Skeletal muscle satellite cell (primary cell): ENCODE results near the gene ATG2B.

ENCODE experiments used
- H3K27me3 ChIP-seq: 2 replicates; pipeline ENCODE4 v1.7.0; 2013; ENCODE audit warnings: low read length; ENCODE audit not compliant: control insufficient read depth, insufficient read depth
- H3K36me3 ChIP-seq: 2 replicates; pipeline ENCODE4 v1.7.0; 2013; ENCODE audit warnings: mild to moderate bottlenecking, control low read depth, low read length; ENCODE audit not compliant: insufficient read depth
- H3K4me1 ChIP-seq: 2 replicates; pipeline ENCODE4 v1.7.0; 2013; ENCODE audit warnings: low read length; ENCODE audit not compliant: control insufficient read depth, insufficient read depth
- H3K4me2 ChIP-seq: 2 replicates; pipeline ENCODE4 v1.7.0; 2013; ENCODE audit warnings: mild to moderate bottlenecking, low read length
- H3K4me3 ChIP-seq: 2 replicates; pipeline ENCODE4 v1.7.0; 2013; ENCODE audit warnings: low read length
- H3K9ac ChIP-seq: 2 replicates; pipeline ENCODE4 v1.7.0; 2013; ENCODE audit warnings: mild to moderate bottlenecking, low read depth, low read length, moderate library complexity
- H3K9me3 ChIP-seq: replicated peaks from 2 replicates; pipeline ENCODE4 v1.7.0; 2013; ENCODE audit warnings: mild to moderate bottlenecking, control low read depth, low read length

The ATG2B gene

GRCh38 chr14:96398432-96398831 lies 35.3 kb upstream of the ATG2B start:
- Histone ChIP-seq H3K4me3 (no peak overlapping the region), H3K9me3 (no peaks in the 10 kb centered on the region), H3K9ac (no peak overlapping the region), H3K27me3 (peaks cover 13% of the 10 kb centered on the region), H3K4me2 (no peak overlapping the region), H3K36me3 (no peaks in the 10 kb centered on the region), H3K4me1 (no peaks in the 10 kb centered on the region)

GRCh38 chr14:96394047-96394815 lies 31.1 kb upstream of the ATG2B start:
- no peaks in the 10 kb centered on the region for H3K9me3 ChIP-seq
- no peaks in the 10 kb centered on the region for H3K36me3 ChIP-seq
- no peak overlapping the region for H3K9ac ChIP-seq
- H3K4me3 ChIP-seq, result no peak overlapping the region
- peaks cover 8% of the 10 kb centered on the region for H3K27me3 ChIP-seq
- H3K4me2 ChIP-seq, result no peak overlapping the region
- H3K4me1 ChIP-seq, result peaks cover 10% of the 10 kb centered on the region

GRCh38 chr14:96393071-96393691 lies 30.0 kb upstream of the ATG2B start:
- Histone ChIP-seq H3K9me3 (no peaks in the 10 kb centered on the region), H3K36me3 (no peaks in the 10 kb centered on the region), H3K4me3 (no peak overlapping the region), H3K4me1 (peaks cover 10% of the 10 kb centered on the region), H3K9ac (no peak overlapping the region), H3K27me3 (peaks cover 2% of the 10 kb centered on the region), H3K4me2 (no peak overlapping the region)

GRCh38 chr14:96391293-96392118 lies 28.4 kb upstream of the ATG2B start:
- Histone ChIP-seq H3K9me3 (no peaks in the 10 kb centered on the region), H3K4me1 (peaks cover 10% of the 10 kb centered on the region), H3K9ac (peak overlapping the region; percentile 81), H3K4me2 (peak overlapping the region; percentile 98), H3K4me3 (peak overlapping the region; percentile 96), H3K27me3 (peaks cover 2% of the 10 kb centered on the region), H3K36me3 (no peaks in the 10 kb centered on the region)

GRCh38 chr14:96390965-96391292 lies 27.8 kb upstream of the ATG2B start:
- H3K9me3 ChIP-seq, result no peaks in the 10 kb centered on the region
- H3K9ac ChIP-seq, result peak overlapping the region; percentile 81

GRCh38 chr14:96385385-96385784 lies 22.2 kb upstream of the ATG2B start:
- peaks cover 9% of the 10 kb centered on the region for H3K36me3 ChIP-seq
- no peaks in the 10 kb centered on the region for H3K4me1 ChIP-seq
- no peak overlapping the region for H3K4me3 ChIP-seq
- no peaks in the 10 kb centered on the region for H3K27me3 ChIP-seq
- no peak overlapping the region for H3K9ac ChIP-seq
- H3K4me2 ChIP-seq, result no peak overlapping the region
- no peaks in the 10 kb centered on the region for H3K9me3 ChIP-seq

More at GRCh38 chr14:96390965-96391292, 27.8 kb upstream of the ATG2B start:
- Histone ChIP-seq H3K4me3 (peak overlapping the region; percentile 96), H3K4me1 (peaks cover 10% of the 10 kb centered on the region), H3K27me3 (peaks cover 2% of the 10 kb centered on the region), H3K36me3 (peaks cover under 1% of the 10 kb centered on the region), H3K4me2 (peak overlapping the region; percentile 98)

GRCh38 chr14:96384740-96385139 lies 21.6 kb upstream of the ATG2B start:
- no peak overlapping the region for H3K9ac ChIP-seq
- H3K36me3 ChIP-seq, result peaks cover 9% of the 10 kb centered on the region
- H3K4me1 ChIP-seq, result no peaks in the 10 kb centered on the region
- no peak overlapping the region for H3K4me2 ChIP-seq
- H3K4me3 ChIP-seq, result no peak overlapping the region
- H3K27me3 ChIP-seq, result no peaks in the 10 kb centered on the region
- no peaks in the 10 kb centered on the region for H3K9me3 ChIP-seq

- Histone ChIP-seq H3K4me3 (no peak overlapping the region), H3K4me1 (no peaks in the 10 kb centered on the region), H3K9ac (no peak overlapping the region), H3K27me3 (no peaks in the 10 kb centered on the region), H3K36me3 (peaks cover 9% of the 10 kb centered on the region), H3K9me3 (no peaks in the 10 kb centered on the region), H3K4me2 (no peak overlapping the region)
Observed at GRCh38 chr14:96384053-96384452, 20.9 kb upstream of the ATG2B start.

- Histone ChIP-seq H3K4me2 (no peak overlapping the region), H3K4me1 (no peaks in the 10 kb centered on the region), H3K27me3 (no peaks in the 10 kb centered on the region), H3K4me3 (no peak overlapping the region), H3K36me3 (peaks cover 9% of the 10 kb centered on the region), H3K9me3 (no peaks in the 10 kb centered on the region), H3K9ac (no peak overlapping the region)
Observed at GRCh38 chr14:96383445-96383844, 20.3 kb upstream of the ATG2B start.

GRCh38 chr14:96380735-96381134 lies 17.6 kb upstream of the ATG2B start:
- H3K9ac ChIP-seq, result no peak overlapping the region
- no peaks in the 10 kb centered on the region for H3K27me3 ChIP-seq
- H3K36me3 ChIP-seq, result peaks cover 7% of the 10 kb centered on the region
- H3K9me3 ChIP-seq, result no peaks in the 10 kb centered on the region
- no peaks in the 10 kb centered on the region for H3K4me1 ChIP-seq
- no peak overlapping the region for H3K4me2 ChIP-seq
- no peak overlapping the region for H3K4me3 ChIP-seq

- Histone ChIP-seq H3K9ac (no peak overlapping the region), H3K4me3 (no peak overlapping the region), H3K4me1 (no peaks in the 10 kb centered on the region), H3K9me3 (no peaks in the 10 kb centered on the region), H3K36me3 (no peaks in the 10 kb centered on the region), H3K27me3 (no peaks in the 10 kb centered on the region), H3K4me2 (no peak overlapping the region)
Observed at GRCh38 chr14:96376093-96376492, 13.0 kb upstream of the ATG2B start.
